ENCODE measurements around the gene TTC22.

DNA sequence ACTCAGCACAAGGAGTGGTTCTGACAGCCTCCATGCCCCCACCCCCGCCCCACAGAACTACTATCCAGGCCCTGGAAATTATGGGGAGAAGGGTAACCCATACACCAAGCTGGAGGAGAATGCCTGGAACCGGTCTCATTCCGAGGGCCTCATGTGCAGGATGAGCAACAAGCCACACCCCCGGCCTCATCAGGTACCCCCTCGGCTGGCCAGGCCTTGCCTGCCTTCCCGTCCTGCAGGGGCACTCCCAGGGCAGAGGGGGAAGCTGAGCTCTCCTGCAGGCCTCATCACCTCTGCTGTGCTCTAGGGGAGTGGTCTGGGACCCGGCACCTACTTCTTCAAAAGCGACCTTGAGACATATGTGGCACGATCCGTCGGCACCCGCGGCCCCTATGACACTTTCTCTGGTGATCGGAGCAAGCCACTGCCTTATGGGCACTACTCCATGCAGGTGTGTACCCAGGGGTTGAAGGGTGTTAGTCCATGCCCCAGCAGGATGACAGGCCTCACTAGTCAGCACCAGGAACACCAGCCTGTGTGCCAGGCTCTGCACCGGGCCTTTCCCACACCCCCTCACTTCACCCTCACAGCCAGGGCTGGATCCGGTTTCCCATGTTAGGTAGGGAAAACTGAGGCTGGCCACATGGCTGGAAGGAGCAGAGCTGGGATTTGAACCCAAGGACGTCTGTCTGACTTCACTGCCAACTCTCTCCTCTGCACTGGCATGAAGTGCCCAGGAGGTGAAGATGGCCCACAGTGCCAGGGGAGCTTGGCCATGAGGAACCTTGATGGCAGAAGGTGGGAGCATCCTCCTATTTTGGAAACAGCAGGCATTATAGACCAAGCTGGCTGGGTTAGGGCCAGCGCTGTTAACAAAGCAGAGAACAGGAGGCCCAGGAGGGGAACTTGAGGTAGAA, 10.9 kb upstream of the TTC22 start:
- TF ChIP-seq CTCF (IDR thresholded peaks at IDR 0.05) = no peak
- TF ChIP-seq POLR2A (IDR thresholded peaks at IDR 0.05) = no peak

Data from right lobe of liver (tissue), 4 donors.